Peyer's patch (tissue), 4 donors: Measurements from ENCODE around the gene MARCHF9.

Experiments used
- CTCF ChIP-seq, 6 experiments: fragments of 450-650 bp in 4 of 6; fragments of 200-600 bp in 2 of 6; sonication (generic) in 1 of 6; IDR thresholded peaks; one replicate each; pipeline ENCODE4 v1.5.1; 2017 to 2019; ENCODE audit warnings: antibody characterized with exemption in 6 of 6, mild to moderate bottlenecking in 3 of 6, moderate library complexity in 1 of 6
- POLR2A ChIP-seq, 2 donors: fragments of 450-650 bp; IDR thresholded peaks; one replicate each; pipeline ENCODE4 v1.5.1; 2017; ENCODE audit warnings: antibody characterized with exemption in 2 of 2, mild to moderate bottlenecking in 2 of 2, moderate library complexity in 2 of 2

- TF ChIP-seq CTCF (IDR thresholded peaks at IDR 0.05) (no peak), POLR2A (IDR thresholded peaks at IDR 0.05) (no peak)
Measured at GRCh38 chr12:57769594-57769993, 14.7 kb downstream of the MARCHF9 start.
